Fibroblast of lung (primary cell): ENCODE measurements around the gene CTLA4. TPM values are rescaled to one million over a fixed set of nuclear protein-coding genes. Genes with fewer than 3 reads are reported as not detected.

ENCODE experiments used
- DNase-seq, 2 donors: peaks; one replicate each; pipeline versions ENCODE4 v3.0.0 to v3.0.0-alpha.2; 2010; ENCODE audit warnings: low read depth in 2 of 2
- H2AFZ ChIP-seq: 2 replicates; pipeline ENCODE4 v1.5.1; 2012; ENCODE audit warnings: low read length, control low read depth, inconsistent platforms
- H3K27ac ChIP-seq: 2 replicates; pipeline ENCODE4 v1.5.1; 2011; ENCODE audit warnings: low read length, control low read depth; ENCODE audit not compliant: insufficient read depth
- H3K27me3 ChIP-seq: 2 replicates; pipeline ENCODE4 v1.5.1; 2011; ENCODE audit warnings: mild to moderate bottlenecking, low read length; ENCODE audit not compliant: control insufficient read depth, insufficient read depth
- H3K36me3 ChIP-seq: 2 replicates; pipeline ENCODE4 v1.5.1; 2011; ENCODE audit warnings: low read length; ENCODE audit not compliant: control insufficient read depth, insufficient read depth
- H3K4me1 ChIP-seq: 2 replicates; pipeline ENCODE4 v1.5.1; 2011; ENCODE audit warnings: low read length; ENCODE audit not compliant: control insufficient read depth, insufficient read depth; ENCODE audit errors: extremely low read depth
- H3K4me2 ChIP-seq: 2 replicates; pipeline ENCODE4 v1.5.1; 2011; ENCODE audit warnings: low read length, control low read depth; ENCODE audit not compliant: insufficient read depth; ENCODE audit errors: extremely low read depth
- H3K4me3 ChIP-seq, 4 experiments: fragments of 200-600 bp in 1 of 4; sonication (generic) in 1 of 4; replicated peaks in 1 of 4; 2 replicates each; pipeline ENCODE4 v1.5.1; 2011 to 2016; ENCODE audit warnings: low read length in 4 of 4, low read depth in 3 of 4, mild to moderate bottlenecking in 3 of 4, control low read depth in 2 of 4, inconsistent platforms in 1 of 4, mixed read lengths in 1 of 4; ENCODE audit not compliant: insufficient read depth in 1 of 4; ENCODE audit errors: control extremely low read depth in 1 of 4
- H3K79me2 ChIP-seq: 2 replicates; pipeline ENCODE4 v1.5.1; 2012; ENCODE audit warnings: mild to moderate bottlenecking, low read length, inconsistent platforms; ENCODE audit not compliant: control insufficient read depth, insufficient read depth
- H3K9ac ChIP-seq: 2 replicates; pipeline ENCODE4 v1.5.1; 2011; ENCODE audit warnings: mild to moderate bottlenecking, low read length, control low read depth; ENCODE audit not compliant: insufficient read depth
- H3K9me3 ChIP-seq: 2 replicates; pipeline ENCODE4 v1.5.1; 2012; ENCODE audit warnings: low read depth, low read length; ENCODE audit not compliant: control insufficient read depth, insufficient read depth
- H4K20me1 ChIP-seq: 2 replicates; pipeline ENCODE4 v1.5.1; 2011; ENCODE audit warnings: low read length; ENCODE audit not compliant: control insufficient read depth, insufficient read depth; ENCODE audit errors: extremely low read depth
- CTCF ChIP-seq, 2 donors: IDR thresholded peaks in 1 of 2; conservative IDR thresholded peaks in 1 of 2; 1 replicate in 1 of 2; 2 replicates in 1 of 2; pipeline ENCODE4 v1.5.1; 2011 to 2012; ENCODE audit warnings: low read length in 2 of 2, control low read depth in 1 of 2, inconsistent platforms in 1 of 2, low read depth in 1 of 2, mild to moderate bottlenecking in 1 of 2
- EZH2 ChIP-seq: IDR thresholded peaks from 2 replicates; pipeline ENCODE4 v1.5.1; 2012; ENCODE audit warnings: low read length, control low read depth, mild to moderate bottlenecking; ENCODE audit errors: missing control alignments
- polyA plus RNA-seq, 2 donors: library from polyadenylated mRNA; depleted of rRNA in 1 of 2; stranded (reverse) in 1 of 2; unstranded in 1 of 2; fragments of >200 nt; gene quantifications; 2 replicates each; pipeline ENCODE4 v1.2.1, GENCODE V29; 2011 to 2012; ENCODE audit warnings: missing spikeins in 1 of 2
- total RNA-seq: library from RNA; depleted of rRNA; stranded (reverse); fragments of >200 nt; gene quantifications from 2 replicates; pipeline ENCODE4 v1.2.1, GENCODE V29; 2014

The CTLA4 gene
- total and polyA plus RNA-seq, 2 donors (not counting 1 experiment from before 2014, with no cell fraction given): not detected

- Histone ChIP-seq H3K9ac (no peak overlapping the region), H2AFZ (no peak overlapping the region), H3K27ac (no peak overlapping the region), H3K9me3 (no peaks in the 10 kb centered on the region), H3K4me3 (no peak overlapping the region), H3K4me1 (no peaks in the 10 kb centered on the region), H3K36me3 (no peaks in the 10 kb centered on the region), H3K79me2 (no peaks in the 10 kb centered on the region), H4K20me1 (no peaks in the 10 kb centered on the region), H3K4me2 (no peak overlapping the region), H3K27me3 (no peaks in the 10 kb centered on the region)
- TF ChIP-seq CTCF (conservative IDR thresholded peaks at IDR 0.05 in 1 of 2, IDR thresholded peaks at IDR 0.05 in 1 of 2; ENCODE audit: low read depth in 1 of 2, low read length in 2 of 2): no peak
- no peak for TF ChIP-seq EZH2
- DNase-seq: no peak
Observed at GRCh38 chr2:203893840-203894239, 26.3 kb downstream of the CTLA4 start.

GRCh38 chr2:203894262-203894661 lies 26.7 kb downstream of the CTLA4 start:
- no peaks in the 10 kb centered on the region for H3K9me3 ChIP-seq
- H3K4me1 ChIP-seq: no peaks in the 10 kb centered on the region
- TF ChIP-seq CTCF (conservative IDR thresholded peaks at IDR 0.05 in 1 of 2, IDR thresholded peaks at IDR 0.05 in 1 of 2; ENCODE audit: low read depth in 1 of 2, low read length in 2 of 2) (no peak), EZH2 (no peak)
- H3K27me3 ChIP-seq: no peaks in the 10 kb centered on the region
- H4K20me1 ChIP-seq: no peaks in the 10 kb centered on the region
- DNase-seq: no peak
- H3K27ac ChIP-seq: no peak overlapping the region
- H3K36me3 ChIP-seq: no peaks in the 10 kb centered on the region
- no peak overlapping the region for H3K4me2 ChIP-seq
- no peak overlapping the region for H3K4me3 ChIP-seq
- H3K79me2 ChIP-seq: no peaks in the 10 kb centered on the region
- H3K9ac ChIP-seq: no peak overlapping the region
- H2AFZ ChIP-seq: no peak overlapping the region

GRCh38 chr2:203897544-203897943 lies 30.0 kb downstream of the CTLA4 start:
- H3K79me2 ChIP-seq: no peaks in the 10 kb centered on the region
- H3K9ac ChIP-seq: no peak overlapping the region
- no peak overlapping the region for H3K4me3 ChIP-seq
- no peaks in the 10 kb centered on the region for H3K36me3 ChIP-seq
- H3K27ac ChIP-seq: no peak overlapping the region
- no peaks in the 10 kb centered on the region for H4K20me1 ChIP-seq
- no peaks in the 10 kb centered on the region for H3K27me3 ChIP-seq
- no peak overlapping the region for H2AFZ ChIP-seq
- H3K4me1 ChIP-seq: no peaks in the 10 kb centered on the region
- no peak for DNase-seq
- no peak for TF ChIP-seq EZH2
- TF ChIP-seq CTCF (conservative IDR thresholded peaks at IDR 0.05 in 1 of 2, IDR thresholded peaks at IDR 0.05 in 1 of 2; ENCODE audit: low read depth in 1 of 2, low read length in 2 of 2): no peak
- H3K9me3 ChIP-seq: no peaks in the 10 kb centered on the region
- no peak overlapping the region for H3K4me2 ChIP-seq
